SK-N-SH (cell line): Measurements from ENCODE around the gene ASPSCR1. TPM values are rescaled to one million over a fixed set of nuclear protein-coding genes. Genes with fewer than 3 reads are reported as not detected.

Source experiments
- CTCF ChIA-PET: fragments of 300-600, 350-600 bp; formaldehyde crosslinking; extraction: SDS; loops from one replicate; lab custom pipeline; 2021; lab: Yijun Ruan, JAX
- POLR2A ChIA-PET: fragments of 350-600 bp; sonication (Branson Sonifier 250); formaldehyde crosslinking; extraction: SDS; loops from one replicate; lab custom pipeline; 2020; ENCODE audit warnings: antibody characterized with exemption, inconsistent platforms; lab: Yijun Ruan, JAX
- DNase-seq: peaks from one replicate; pipeline ENCODE4 v3.0.0; 2012
- H2AFZ ChIP-seq: fragments of 200-600 bp; sonication (generic); 2 replicates; pipeline ENCODE4 v1.8.1; 2016; ENCODE audit warnings: antibody characterized with exemption, mild to moderate bottlenecking, low read depth
- H3F3A ChIP-seq: fragments of 200-600 bp; sonication (generic); replicated peaks from 2 replicates; pipeline ENCODE3; 2016; ENCODE audit warnings: antibody characterized with exemption, mild to moderate bottlenecking; ENCODE audit not compliant: insufficient read depth
- H3K27ac ChIP-seq, 2 experiments: fragments of 200-500 bp in 1 of 2; fragments of 200-600 bp in 1 of 2; sonication (Bioruptor generic) in 1 of 2; sonication (generic), shearing (Covaris generic) in 1 of 2; 2 replicates each; pipeline versions ENCODE4 v1.5.1 to v1.6.1; 2014 to 2016; ENCODE audit warnings: low read depth in 2 of 2, inconsistent platforms in 1 of 2, low read length in 1 of 2, mild to moderate bottlenecking in 1 of 2, mixed read lengths in 1 of 2
- H3K27me3 ChIP-seq: fragments of 200-600 bp; sonication (generic), shearing (Covaris generic); 2 replicates; pipeline ENCODE4 v1.6.1; 2016; ENCODE audit warnings: mixed run types; ENCODE audit not compliant: insufficient read depth
- H3K36me3 ChIP-seq, 2 experiments: fragments of 200-500 bp in 1 of 2; fragments of 200-600 bp in 1 of 2; sonication (Bioruptor generic) in 1 of 2; sonication (generic) in 1 of 2; replicated peaks in 1 of 2; 2 replicates each; pipeline versions ENCODE3 to v1.5.1; 2014 to 2016; ENCODE audit warnings: low read length in 1 of 2, mild to moderate bottlenecking in 1 of 2; ENCODE audit not compliant: insufficient read depth in 2 of 2, control insufficient read depth in 1 of 2
- H3K4me1 ChIP-seq, 2 experiments: fragments of 200-500 bp in 1 of 2; fragments of 200-600 bp in 1 of 2; sonication (Bioruptor generic) in 1 of 2; sonication (generic), shearing (Covaris generic) in 1 of 2; 2 replicates each; pipeline versions ENCODE4 v1.5.1 to v1.6.1; 2014 to 2016; ENCODE audit warnings: low read depth in 1 of 2, low read length in 1 of 2, mixed run types in 1 of 2; ENCODE audit not compliant: insufficient read depth in 2 of 2, control insufficient read depth in 1 of 2
- H3K4me2 ChIP-seq: fragments of 200-600 bp; sonication (generic), shearing (Covaris generic); 2 replicates; pipeline ENCODE4 v1.6.1; 2017; ENCODE audit warnings: mixed run types
- H3K4me3 ChIP-seq, 2 experiments: fragments of 200-500 bp in 1 of 2; fragments of 200-600 bp in 1 of 2; sonication (Bioruptor generic) in 1 of 2; sonication (generic), shearing (Covaris generic) in 1 of 2; 2 replicates each; pipeline versions ENCODE4 v1.5.1 to v1.8.1; 2014 to 2016; ENCODE audit warnings: low read depth in 2 of 2, inconsistent platforms in 1 of 2, low read length in 1 of 2, mild to moderate bottlenecking in 1 of 2, mixed read lengths in 1 of 2, moderate library complexity in 1 of 2
- H3K79me2 ChIP-seq: fragments of 200-600 bp; sonication (generic); 2 replicates; pipeline ENCODE4 v1.8.1; 2017; ENCODE audit warnings: mild to moderate bottlenecking; ENCODE audit not compliant: insufficient read depth
- H3K9ac ChIP-seq: fragments of 200-600 bp; sonication (generic); 2 replicates; pipeline ENCODE4 v1.6.1; 2017; ENCODE audit warnings: mixed run types
- H3K9me2 ChIP-seq: fragments of 200-600 bp; sonication (generic); 2 replicates; pipeline ENCODE4 v1.6.1; 2017; ENCODE audit warnings: mixed run types
- H3K9me3 ChIP-seq: fragments of 200-600 bp; sonication (generic); 2 replicates; pipeline ENCODE4 v1.6.1; 2017; ENCODE audit warnings: mixed run types, mild to moderate bottlenecking, moderate library complexity
- H4K20me1 ChIP-seq: fragments of 200-600 bp; sonication (generic); 2 replicates; pipeline ENCODE4 v1.6.1; 2017; ENCODE audit warnings: mild to moderate bottlenecking, mixed run types; ENCODE audit not compliant: insufficient read depth
- CHD2 ChIP-seq: fragments of 150-350 bp; IDR thresholded peaks from 2 replicates; pipeline ENCODE4 v1.6.1; 2018; ENCODE audit warnings: low read length; ENCODE audit not compliant: partially characterized antibody
- ELF1 ChIP-seq: IDR thresholded peaks from 2 replicates; pipeline ENCODE4 v1.4.0; 2012
- EP300 ChIP-seq, 2 experiments: IDR thresholded peaks; 2 replicates each; pipeline versions ENCODE4 v1.4.0 to v1.6.1; 2012; ENCODE audit warnings: borderline replicate concordance in 1 of 2, low read depth in 1 of 2, low read length in 1 of 2
- EZH2phosphoT487 ChIP-seq: fragments of 200-600 bp; sonication (generic); IDR thresholded peaks from 2 replicates; pipeline ENCODE4 v1.6.1; 2017; ENCODE audit warnings: low read depth, mixed run types, mild to moderate bottlenecking, antibody characterized with exemption, moderate library complexity, borderline replicate concordance
- FOXJ3 ChIP-seq: sonication (generic); formaldehyde crosslinking; IDR thresholded peaks from 2 replicates; pipeline ENCODE4 v1.5.1; 2020; ENCODE audit warnings: mild to moderate bottlenecking, missing genetic modification reagents
- GABPA ChIP-seq: IDR thresholded peaks from 2 replicates; pipeline ENCODE4 v1.4.0; 2012; ENCODE audit warnings: low read depth, mild to moderate bottlenecking
- GATA2 ChIP-seq: sonication (generic); formaldehyde crosslinking; IDR thresholded peaks from 2 replicates; pipeline ENCODE4 v1.5.0; 2020; ENCODE audit warnings: mild to moderate bottlenecking, missing genetic modification reagents
- JUND ChIP-seq: IDR thresholded peaks from 2 replicates; pipeline ENCODE4 v1.4.0; 2012
- MAX ChIP-seq: IDR thresholded peaks from 2 replicates; pipeline ENCODE4 v1.4.0; 2012; ENCODE audit warnings: low read depth
- MEF2A ChIP-seq: IDR thresholded peaks from 2 replicates; pipeline ENCODE4 v1.4.0; 2012; ENCODE audit warnings: low read depth, borderline replicate concordance
- MXI1 ChIP-seq: IDR thresholded peaks from 2 replicates; pipeline ENCODE4 v1.6.1; 2012; ENCODE audit warnings: mild to moderate bottlenecking, low read depth, low read length, improper control_type of control experiment
- NFIC ChIP-seq: IDR thresholded peaks from 2 replicates; pipeline ENCODE4 v1.4.0; 2012; ENCODE audit warnings: borderline replicate concordance
- POLR2AphosphoS5 ChIP-seq: IDR thresholded peaks from 2 replicates; pipeline ENCODE4 v1.6.1; 2012; ENCODE audit warnings: low read depth, low read length
- RCOR1 ChIP-seq: fragments of 150-350 bp; IDR thresholded peaks from 2 replicates; pipeline ENCODE4 v1.6.1; 2017; ENCODE audit warnings: antibody characterized with exemption, low read length
- RXRA ChIP-seq: IDR thresholded peaks from 2 replicates; pipeline ENCODE4 v1.4.0; 2012; ENCODE audit warnings: low read depth, mild to moderate bottlenecking, borderline replicate concordance
- SIN3A ChIP-seq: IDR thresholded peaks from 2 replicates; pipeline ENCODE4 v1.6.1; 2012; ENCODE audit warnings: low read depth, mild to moderate bottlenecking, low read length, moderate library complexity, borderline replicate concordance
- TAF1 ChIP-seq: IDR thresholded peaks from 2 replicates; pipeline ENCODE4 v1.6.1; 2012; ENCODE audit warnings: low read depth, mild to moderate bottlenecking, low read length, moderate library complexity, borderline replicate concordance
- TCF12 ChIP-seq: IDR thresholded peaks from 2 replicates; pipeline ENCODE4 v1.4.0; 2012
- TEAD4 ChIP-seq: IDR thresholded peaks from 2 replicates; pipeline ENCODE4 v1.4.0; 2012; ENCODE audit warnings: mild to moderate bottlenecking, borderline replicate concordance; ENCODE audit not compliant: insufficient read depth
- YY1 ChIP-seq: IDR thresholded peaks from 2 replicates; pipeline ENCODE4 v1.4.0; 2012; ENCODE audit warnings: low read depth, mild to moderate bottlenecking
- ZBTB33 ChIP-seq: IDR thresholded peaks from 2 replicates; pipeline ENCODE4 v1.4.0; 2012; ENCODE audit warnings: low read depth, borderline replicate concordance
- WGBS: methylation state at CpG from one replicate; pipeline ENCODE4 v1.1.6; 2017; ENCODE audit warnings: low lambda C conversion rate; 5-methylcytosine and 5-hydroxymethylcytosine counted together
- polyA plus RNA-seq, 3 experiments: library from polyadenylated mRNA; depleted of rRNA; stranded (reverse); fragments of >200 nt; gene quantifications; 2 replicates each; pipeline ENCODE4 v1.2.3, GENCODE V29; 2012
- TF ChIP-seq, protein P1 (sequence below): IDR thresholded peaks from 2 replicates; pipeline ENCODE4; 2012

ASPSCR1 gene
- polyA plus RNA-seq, 1 of the 3 experiments (the other 2 are of a cell fraction), result 36.2 TPM

DNA sequence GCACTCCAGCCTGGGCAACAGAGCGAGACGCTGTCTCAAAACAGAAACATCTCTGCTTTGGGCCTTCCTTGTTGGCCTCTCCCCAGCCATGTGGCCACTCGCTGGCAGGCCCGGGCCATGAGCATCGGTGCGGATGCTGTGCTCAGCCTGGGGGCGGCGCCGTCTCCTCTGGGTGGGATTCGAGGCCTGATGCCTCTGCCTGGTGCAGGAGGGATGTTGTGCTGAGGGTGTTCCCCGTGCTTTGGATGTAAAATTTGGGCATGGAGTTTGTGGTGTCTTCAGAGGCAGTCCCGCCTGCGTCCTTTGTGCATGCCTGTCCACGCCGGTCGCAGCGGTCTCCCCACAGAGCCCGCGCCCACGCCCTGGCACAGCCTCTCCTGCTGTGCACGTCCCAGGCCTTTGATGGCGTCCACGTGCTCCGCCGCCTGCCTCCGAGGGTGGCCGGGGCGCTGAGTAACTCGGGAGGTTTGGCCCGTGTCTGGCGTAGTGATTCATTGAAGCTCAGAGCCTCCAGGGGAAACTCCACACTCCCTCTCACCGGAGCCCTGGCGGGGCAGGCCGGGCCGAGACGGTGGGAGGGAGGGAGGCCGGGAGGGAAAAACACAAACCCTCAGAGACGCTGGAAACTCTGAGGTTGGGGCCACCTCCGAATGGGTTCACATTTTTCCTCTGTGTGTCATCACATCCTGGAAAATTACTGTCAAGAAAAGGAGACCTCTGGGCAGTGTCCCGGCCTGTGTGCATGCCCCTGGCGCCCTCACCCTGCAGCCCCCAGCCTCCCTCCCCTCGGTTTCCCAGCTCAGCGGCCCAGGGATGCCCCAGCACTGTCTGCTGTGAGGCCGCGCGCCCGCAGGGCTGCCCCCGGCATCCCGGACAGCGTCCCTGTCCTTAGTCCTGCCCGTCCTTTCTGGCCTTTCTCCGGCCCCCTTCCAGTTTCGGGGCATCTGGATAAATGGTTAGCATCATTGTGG, 26.3 kb downstream of the ASPSCR1 start (continued):
- no peak for TF ChIP-seq EZH2phosphoT487
- no peak for TF ChIP-seq ELF1
- TF ChIP-seq EP300 (IDR thresholded peaks at IDR 0.05; ENCODE audit: borderline replicate concordance in 1 of 2, low read depth in 1 of 2, low read length in 1 of 2), result peak in 1 of 2 experiments; percentile 90; a peak in 2 of 4 replicates
- TF ChIP-seq TEAD4, result peak; percentile 88
- peak; percentile 89; the same call in 1 of the 2 replicates for TF ChIP-seq JUND
- TF ChIP-seq POLR2AphosphoS5, result peak; percentile 37; the same call in 1 of the 2 replicates
- TF ChIP-seq FOXJ3 (CRISPR knock-in tag), result no peak
- peak; percentile 83; the same call in 1 of the 2 replicates for TF ChIP-seq SIN3A
- no peak for TF ChIP-seq RCOR1
- TF ChIP-seq GABPA, result no peak
- TF ChIP-seq TCF12, result peak; percentile 84
- peak; percentile 100 for TF ChIP-seq MAX
- TF ChIP-seq CHD2, result no peak
- TF ChIP-seq MXI1, result peak; percentile 50; the same call in 1 of the 2 replicates
- no peak for TF ChIP-seq GATA2 (CRISPR knock-in tag)

DNA sequence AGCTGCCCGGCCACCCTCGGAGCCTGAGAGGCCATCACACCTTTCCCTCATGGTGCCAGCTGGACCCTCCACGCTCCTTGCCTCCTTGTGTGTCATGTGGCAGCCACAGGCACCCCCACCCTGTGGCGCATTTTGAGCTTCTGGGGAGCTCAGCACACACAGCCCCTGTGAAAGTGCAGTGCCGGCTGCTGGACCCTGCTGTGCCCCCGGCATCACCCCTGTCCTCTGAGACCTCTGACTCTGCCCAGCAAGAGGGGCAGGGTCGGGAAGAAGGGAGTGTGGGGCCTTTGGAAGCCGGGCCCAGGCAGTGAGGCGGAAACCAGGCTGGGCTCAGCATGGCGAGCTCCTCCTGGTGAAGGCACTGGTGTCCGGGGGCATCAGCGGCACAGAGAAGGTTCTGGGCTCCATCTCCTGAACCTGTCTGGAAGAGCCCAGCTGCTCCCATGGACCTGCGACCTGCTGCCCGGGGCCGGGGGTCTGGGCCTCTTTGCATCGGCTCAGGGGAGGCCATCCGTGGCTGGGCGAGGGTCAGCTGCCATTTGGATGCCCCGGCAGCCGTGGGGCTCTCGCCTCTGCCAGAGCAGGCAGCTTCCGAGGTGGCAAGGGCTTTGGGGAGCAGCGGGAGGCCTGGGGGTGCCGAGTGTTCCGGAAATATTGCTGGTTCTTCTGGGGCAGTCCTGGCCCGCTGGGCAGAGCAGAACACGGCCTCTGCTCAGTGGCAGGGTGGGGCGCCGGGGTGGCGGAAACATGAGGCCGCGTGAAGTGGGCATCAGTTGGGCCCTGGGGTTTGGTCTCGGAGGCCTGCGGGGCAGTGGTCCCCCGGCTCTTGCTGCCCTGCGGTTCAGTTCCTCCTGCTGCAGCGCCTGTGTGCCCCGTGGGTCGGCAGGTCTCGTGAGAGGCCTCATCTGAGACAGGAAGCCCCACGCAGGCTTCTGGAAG, 27.4 kb downstream of the ASPSCR1 start:
- H3K79me2 ChIP-seq, result peaks cover 12% of the 10 kb centered on the region
- no peaks in the 10 kb centered on the region for H4K20me1 ChIP-seq
- CTCF ChIA-PET, result interaction anchor here (1.0 to 4.4 kb wide), 6 partner anchors 9 to 44 kb away, joined by 3 to 53 read pairs (median 6); partner anchors contain the start of gene NOTUM
- H2AFZ ChIP-seq, result no peak overlapping the region
- DNase-seq, result no peak
- H3K36me3 ChIP-seq, result no peaks in the 10 kb centered on the region
- H3K9ac ChIP-seq, result peak overlapping the region; percentile 72
- TF ChIP-seq YY1 (no peak), RXRA (no peak), NFIC (no peak), TAF1 (no peak), MEF2A (no peak), ZBTB33 (no peak)
- TF ChIP-seq, protein P1, sequence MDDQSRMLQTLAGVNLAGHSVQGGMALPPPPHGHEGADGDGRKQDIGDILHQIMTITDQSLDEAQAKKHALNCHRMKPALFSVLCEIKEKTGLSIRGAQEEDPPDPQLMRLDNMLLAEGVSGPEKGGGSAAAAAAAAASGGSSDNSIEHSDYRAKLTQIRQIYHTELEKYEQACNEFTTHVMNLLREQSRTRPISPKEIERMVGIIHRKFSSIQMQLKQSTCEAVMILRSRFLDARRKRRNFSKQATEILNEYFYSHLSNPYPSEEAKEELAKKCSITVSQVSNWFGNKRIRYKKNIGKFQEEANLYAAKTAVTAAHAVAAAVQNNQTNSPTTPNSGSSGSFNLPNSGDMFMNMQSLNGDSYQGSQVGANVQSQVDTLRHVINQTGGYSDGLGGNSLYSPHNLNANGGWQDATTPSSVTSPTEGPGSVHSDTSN, result no peak
- TF ChIP-seq, all 33 proteins: peak for 0
- no peaks in the 10 kb centered on the region for H3K27me3 ChIP-seq
- no peaks in the 10 kb centered on the region for H3K9me2 ChIP-seq
- no peak overlapping the region for H3K4me3 ChIP-seq
- WGBS, result 92% methylated on average over 22 of the region's 41 CpGs
- H3F3A ChIP-seq, result peaks cover 28% of the 10 kb centered on the region
- peaks cover 16 to 44% of the 10 kb centered on the region in 2 experiments; a peak in 3 of 4 replicates for H3K4me1 ChIP-seq
- H3K9me3 ChIP-seq, result no peaks in the 10 kb centered on the region
- H3K27ac ChIP-seq, result peak overlapping the region; percentile 41 to 90; a peak in 3 of 4 replicates
- POLR2A ChIA-PET, result no interaction called here
- H3K4me2 ChIP-seq, result peak overlapping the region; percentile 75
